GM20431 (cell line): Measurements from ENCODE around the gene ZNF24.

Source experiments
- in situ Hi-C: fragments of 300-500 bp; cut with MseI, MboI; formaldehyde crosslinking; loops from one replicate; pipeline ENCODE4 v1.15.0; 2020; ENCODE audit warnings: low sequenced_read_pairs; ENCODE audit not compliant: unreplicated experiment

Gene ZNF24

DNA sequence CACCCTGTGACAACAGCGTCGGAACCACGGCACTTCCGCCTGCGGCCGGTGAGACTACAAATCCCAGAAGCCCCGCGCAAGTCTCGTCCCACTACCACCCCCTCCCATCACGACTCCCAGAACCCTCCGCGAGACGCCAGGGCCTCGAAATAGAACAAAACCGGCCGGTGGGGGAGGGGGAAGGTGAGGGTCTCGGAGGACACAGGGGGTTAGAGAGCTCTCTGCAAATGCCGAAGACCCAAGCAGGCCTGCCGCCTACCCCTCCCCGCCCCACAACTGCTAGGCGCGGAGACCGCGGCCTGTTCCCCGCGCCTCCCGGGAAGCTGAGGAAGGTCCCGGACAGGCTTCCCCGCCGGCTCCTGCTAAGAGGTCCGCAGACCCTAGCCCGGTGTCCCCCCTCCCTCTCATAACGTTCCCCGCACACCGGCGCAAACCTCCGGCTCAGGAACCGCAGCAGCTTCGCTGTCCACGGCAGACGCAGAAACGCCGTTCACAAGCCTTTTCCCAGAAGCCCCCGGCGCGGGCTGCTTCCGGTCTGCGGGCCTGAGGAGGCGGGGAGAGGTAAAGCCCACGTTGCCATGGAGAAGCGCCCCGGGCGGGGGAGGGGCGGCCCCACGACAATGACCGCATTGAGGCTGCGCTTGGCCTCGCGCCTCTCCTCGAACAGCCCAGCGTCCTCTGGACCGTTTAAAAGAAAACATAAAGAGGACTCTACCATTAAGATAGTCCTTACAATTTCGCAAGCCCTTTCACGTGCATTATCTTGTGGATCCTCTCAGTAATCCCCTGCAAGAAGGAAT, at the start of gene ZNF24:
Gene ZNF24, minus strand, starts transcription at position 485 of the 800 bp plus-strand sequence. CDS start 3,770 bp downstream, outside the sequence.
- in situ Hi-C loops, result no loop called here

GRCh38 chr18:35393716-35394115, 49.5 kb upstream of the ZNF24 start:
- in situ Hi-C loops, result no loop called here

DNA sequence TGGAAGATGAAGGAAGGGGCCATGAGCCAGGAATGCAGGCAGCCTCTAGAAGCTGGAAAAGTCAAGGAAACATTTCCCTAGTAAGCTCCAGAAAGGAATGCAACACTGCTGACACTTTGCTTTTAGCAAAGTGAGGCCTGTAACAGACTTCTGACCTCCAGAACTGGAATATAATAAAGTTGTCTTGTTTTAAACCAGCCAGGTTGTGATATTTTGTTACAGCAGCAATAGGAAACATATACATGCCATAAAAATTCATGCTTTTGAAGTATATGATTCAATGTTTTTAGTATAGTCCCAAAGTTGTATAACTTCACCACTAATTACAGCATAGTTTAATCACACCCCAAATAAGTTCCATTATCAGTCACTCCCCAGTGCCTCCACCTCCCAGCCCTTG, 48.2 kb upstream of the ZNF24 start:
- in situ Hi-C loops, result no loop called here

DNA sequence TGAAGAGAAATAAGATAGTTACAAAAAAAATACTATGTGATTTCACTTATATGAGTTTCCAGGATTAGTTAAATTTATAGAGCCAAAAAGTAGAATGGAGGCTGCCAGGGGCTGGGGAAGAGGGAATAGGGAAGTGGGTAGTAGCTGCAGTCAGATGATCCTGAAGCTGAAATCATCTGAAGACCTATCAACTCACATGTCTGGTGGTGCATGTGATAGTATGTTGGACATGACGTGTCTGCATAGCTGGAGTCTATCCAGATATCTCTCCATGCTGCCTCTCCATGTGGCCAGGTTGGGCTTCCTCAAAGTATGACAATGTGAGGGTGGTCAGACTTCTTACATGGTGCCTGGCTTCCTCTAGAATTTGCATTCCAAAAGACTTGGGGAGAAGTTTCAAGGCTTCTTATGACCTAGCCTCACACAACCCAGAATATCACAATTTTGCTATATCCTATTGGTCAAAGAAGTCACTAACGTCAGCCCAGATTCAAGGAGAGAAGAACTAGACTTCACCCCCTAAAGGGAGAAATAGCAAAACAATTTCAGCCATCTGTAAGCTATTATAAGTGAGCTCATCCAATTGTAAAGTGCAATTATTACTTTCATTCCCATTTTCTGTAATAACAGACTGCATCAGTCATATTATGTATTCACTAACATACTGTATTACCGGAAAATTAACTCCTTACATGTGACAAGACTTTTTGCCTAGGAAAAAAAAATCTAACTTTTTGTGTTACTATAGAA, 46.9 kb upstream of the ZNF24 start:
- in situ Hi-C loops, result no loop called here

- in situ Hi-C loops, result no loop called here
Observed at GRCh38 chr18:35389095-35389618, 44.9 kb upstream of the ZNF24 start.

DNA sequence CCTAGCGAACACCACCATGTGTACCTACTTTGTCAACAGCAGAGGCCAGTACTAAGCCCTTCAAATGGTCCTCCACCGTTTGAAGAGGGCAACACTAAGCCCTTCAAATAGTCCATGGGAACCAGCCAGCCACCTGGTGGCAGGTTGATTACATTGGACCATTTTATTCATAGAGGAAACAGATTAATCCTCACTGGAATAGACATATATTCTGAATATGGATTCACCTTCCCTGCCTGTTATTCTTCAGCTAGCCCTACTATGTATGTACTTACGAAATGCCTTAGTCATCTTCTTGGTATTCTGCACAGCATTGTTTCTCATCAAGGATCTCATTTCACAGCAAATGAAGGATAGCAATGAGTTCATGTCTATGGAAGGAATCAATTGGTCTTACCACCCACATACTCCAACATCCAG, 42.9 kb upstream of the ZNF24 start:
- in situ Hi-C loops, result no loop called here

GRCh38 chr18:35386600-35387100, 42.4 kb upstream of the ZNF24 start:
- in situ Hi-C loops, result no loop called here

DNA sequence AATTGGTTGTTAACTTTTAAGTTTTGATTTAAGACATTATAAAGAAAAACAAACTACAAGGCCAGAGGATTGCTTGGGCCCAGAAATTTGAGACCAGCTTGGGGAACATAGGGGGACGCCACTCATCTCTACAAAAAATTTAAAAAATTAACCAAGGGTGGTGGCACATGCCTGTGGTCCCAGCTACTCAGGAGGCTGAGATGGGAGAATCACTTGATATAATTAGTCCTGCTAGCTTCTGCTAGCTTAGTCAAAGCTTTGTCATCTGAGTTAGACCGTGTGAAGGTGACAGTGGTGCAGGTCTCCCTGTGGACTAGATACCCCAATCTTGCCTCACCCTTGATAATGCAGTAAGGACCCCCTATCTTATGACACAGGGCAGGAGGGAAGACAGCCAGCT, 38.9 kb upstream of the ZNF24 start:
- in situ Hi-C loops, result no loop called here

DNA sequence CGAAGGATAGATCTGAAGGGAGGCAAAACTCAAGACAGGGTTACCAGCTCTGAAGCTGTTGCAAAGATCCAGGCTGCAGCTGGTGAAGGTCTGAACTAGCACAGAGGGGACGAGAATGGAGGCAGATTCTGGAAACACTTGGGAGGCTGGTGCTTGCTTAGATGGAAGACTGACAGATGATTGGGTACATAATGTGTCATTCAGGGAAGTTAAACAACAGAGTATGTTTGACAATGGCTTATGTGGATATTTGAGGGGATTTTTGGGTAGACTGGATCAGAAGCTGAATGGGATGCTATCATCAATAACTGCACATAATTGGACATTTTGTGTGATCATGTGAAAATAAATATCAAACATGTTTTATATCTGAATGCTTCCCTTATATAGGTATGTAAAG, 35.2 kb upstream of the ZNF24 start:
- in situ Hi-C loops, result no loop called here

DNA sequence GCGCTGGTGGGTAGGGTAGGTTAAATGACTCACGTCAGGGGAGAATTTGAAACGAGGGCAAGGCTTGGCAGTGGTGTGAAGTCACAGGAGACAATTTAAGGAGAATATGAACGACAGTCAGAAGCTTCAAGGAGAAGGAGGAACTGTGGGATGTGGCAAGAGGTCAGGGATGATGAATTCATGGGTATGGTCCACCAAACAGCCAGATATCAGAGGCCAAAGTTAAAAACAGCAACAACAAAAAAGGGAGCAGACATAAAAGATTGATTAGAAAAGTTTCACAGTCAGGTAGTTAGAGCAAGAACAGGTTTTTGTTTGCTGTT, 34.3 kb upstream of the ZNF24 start:
- in situ Hi-C loops, result no loop called here

DNA sequence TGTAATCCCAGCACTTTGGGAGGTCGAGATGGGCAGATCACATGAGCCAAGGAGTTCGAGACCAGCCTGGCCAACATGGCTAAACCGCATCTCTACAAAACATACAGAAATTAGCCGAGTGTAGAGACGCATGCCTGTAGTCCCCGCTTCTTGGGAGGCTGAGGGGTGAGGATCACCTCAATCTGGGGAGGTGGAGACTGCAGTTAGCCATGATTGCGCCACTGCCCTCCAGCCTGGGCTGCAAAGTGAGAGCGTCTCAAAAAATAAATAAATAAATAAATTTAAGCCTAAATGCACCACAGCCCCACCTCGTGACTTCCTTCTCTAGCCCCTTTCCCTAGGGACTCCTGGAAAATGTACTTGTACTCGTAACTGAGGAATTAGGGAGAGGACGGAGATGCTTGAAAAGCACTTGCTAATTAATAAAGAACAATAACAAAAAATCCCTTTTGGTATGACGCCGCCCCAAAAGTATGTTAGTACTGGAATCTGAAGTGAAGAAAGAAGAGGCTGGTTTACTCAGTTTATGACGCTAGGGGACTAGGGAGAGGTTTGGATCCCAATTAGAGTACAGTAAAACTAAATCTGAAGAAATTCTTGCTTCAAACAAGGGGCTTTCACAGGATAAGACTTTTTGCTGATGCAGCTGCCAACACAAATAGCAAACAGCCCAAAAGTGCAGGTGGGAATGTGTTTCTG, 33.8 kb upstream of the ZNF24 start:
- in situ Hi-C loops, result no loop called here

DNA sequence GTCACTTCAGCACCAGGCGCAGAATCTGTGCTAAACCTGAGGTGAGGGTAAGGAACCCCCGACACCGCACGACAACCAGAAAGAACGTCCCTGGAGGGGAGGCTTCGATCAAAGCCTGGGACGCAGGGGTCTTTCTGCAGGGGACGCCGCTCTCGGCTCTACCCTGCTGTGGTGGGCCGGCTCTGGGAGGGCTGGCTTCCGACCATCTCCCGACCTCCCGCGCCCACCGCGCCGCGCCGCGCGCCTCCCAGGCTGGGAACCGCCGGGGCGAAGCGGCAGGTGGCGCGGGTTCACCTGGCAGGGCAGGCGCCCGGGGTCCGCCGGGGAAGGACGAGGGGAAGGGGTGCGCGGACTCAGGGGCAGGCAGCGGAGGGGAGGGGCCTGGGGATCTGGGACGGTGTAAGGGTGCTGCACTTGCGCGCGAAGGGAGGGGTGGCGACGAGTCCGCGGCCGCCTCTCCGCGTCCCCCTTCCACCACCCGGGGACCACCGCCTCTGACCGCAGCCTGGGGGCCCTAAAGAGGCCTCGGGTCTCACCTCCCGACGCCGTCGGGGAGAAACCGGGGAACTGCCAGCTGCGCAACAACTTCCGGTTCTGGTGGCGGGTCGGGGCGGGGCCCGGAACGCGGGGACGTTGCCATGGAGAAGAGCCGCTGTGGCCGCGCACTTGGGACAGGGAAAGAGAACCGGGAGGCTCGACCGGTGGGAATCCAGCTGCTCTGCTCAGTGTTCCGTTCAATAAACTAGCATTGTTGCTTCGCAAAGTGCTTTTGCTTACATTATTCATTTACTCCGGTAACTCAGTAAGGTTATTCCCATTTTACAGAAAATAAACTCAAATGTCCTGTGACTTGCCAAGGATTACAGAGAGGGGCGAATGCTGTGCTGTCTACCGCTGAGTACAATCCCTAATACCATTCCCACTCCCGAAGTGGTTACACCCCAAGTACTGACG, 32.8 kb upstream of the ZNF24 start, which contains the start of gene ZNF396:
Gene ZNF396, minus strand, starts transcription at position 596 of the 954 bp plus-strand sequence. CDS start 3,045 bp downstream, outside the sequence.
- in situ Hi-C loops, result no loop called here

- in situ Hi-C loops, result no loop called here
Observed at GRCh38 chr18:35376393-35376741, 32.1 kb upstream of the ZNF24 start.

DNA sequence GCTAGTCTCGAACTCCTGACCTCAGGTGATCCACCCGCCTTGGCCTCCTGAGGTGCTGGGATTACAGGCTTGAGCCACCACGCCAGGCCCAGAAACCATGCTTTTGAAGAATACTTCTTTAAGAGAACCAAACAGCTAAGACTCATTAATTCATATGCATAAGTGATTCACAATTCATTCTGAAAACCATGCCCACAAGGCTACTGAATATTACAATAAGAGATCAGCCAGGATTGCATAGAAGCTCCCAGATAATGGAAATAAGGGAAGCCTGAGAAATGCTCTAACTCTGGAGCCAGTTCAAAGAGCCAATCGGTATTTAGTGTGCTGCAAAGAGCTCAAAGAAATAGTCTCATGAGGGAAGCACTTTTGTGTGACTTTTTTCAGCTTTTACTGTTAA, 30.5 kb upstream of the ZNF24 start:
- in situ Hi-C loops, result loop anchor here (25.0 kb wide), 1 partner anchor 362 kb away; no protein-coding TSS in a partner anchor

DNA sequence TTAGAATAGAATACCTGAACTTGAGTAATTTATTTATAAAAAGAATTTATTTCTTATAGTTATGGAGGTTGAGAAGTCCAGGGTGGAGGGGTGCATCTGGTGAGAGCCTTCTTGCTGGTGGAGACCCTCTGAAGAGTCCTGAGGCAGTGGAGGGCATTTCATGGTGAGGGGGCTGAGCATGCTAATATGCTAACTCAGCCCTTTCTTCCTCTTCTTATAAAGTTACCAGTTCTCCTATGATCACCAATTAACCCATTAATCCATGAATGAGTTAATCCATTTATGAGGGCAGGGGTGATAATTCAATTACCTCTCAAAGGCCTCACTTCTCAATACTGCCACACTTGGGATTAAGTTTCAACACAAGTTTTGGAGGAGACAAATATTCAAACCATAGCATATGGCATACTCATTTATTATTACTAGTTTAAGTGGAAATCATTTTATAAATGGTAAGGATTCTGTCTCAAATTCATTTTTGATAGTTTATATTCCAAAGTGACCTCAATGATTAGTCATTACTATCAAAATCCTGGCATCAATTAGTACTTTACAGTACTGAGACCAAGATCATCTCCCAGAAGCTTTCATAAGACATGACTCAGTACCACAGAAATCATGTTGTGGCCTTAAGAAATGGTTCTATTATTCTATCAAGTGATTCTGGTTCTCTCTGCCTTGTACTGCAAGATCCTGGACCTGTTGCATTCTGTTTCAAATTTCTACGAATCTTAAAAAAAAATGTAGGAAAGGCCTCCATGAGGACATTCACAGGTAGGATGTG, 27.4 kb upstream of the ZNF24 start:
- in situ Hi-C loops, result loop anchor here (25.0 kb wide), 1 partner anchor 359 kb away; no protein-coding TSS in a partner anchor

- in situ Hi-C loops, result loop anchor here (25.0 kb wide), 1 partner anchor 357 kb away; no protein-coding TSS in a partner anchor
Observed at GRCh38 chr18:35369126-35369525, 24.9 kb upstream of the ZNF24 start.

DNA sequence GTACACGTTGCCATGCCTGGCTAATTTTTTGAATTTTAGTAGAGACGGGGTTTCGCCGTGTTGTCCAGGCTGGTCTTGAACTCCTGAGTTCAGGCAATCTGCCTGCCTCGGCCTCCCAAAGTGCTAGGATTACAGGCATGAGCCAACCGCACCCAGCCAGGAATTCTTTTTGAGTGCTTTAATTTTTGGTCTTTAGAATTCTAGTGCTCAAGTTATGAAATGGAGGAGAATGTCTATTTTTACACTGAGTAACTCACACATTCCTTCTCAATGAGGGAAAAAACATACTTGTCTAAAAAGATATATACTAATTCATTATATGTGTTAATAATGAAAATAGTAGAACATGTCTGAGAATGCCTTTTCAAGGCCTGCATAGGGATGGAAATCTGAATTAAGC, 24.4 kb upstream of the ZNF24 start:
- in situ Hi-C loops, result loop anchor here (25.0 kb wide), 1 partner anchor 356 kb away; no protein-coding TSS in a partner anchor

- in situ Hi-C loops, result loop anchor here (25.0 kb wide), 1 partner anchor 350 kb away; no protein-coding TSS in a partner anchor
Observed at GRCh38 chr18:35362531-35362930, 18.3 kb upstream of the ZNF24 start.
